T-helper 2 cell (primary cell): Measurements from ENCODE around the gene ELK4.

Experiments used
- DNase-seq, 5 experiments: peaks; one replicate each; pipeline versions ENCODE4 v3.0.0 to v3.0.0-alpha.2; 2012 to 2022

Gene ELK4

GRCh38 chr1:205593532-205593931 lies 38.3 kb downstream of the ELK4 start:
- DNase-seq = peak in 1 of 5 experiments; percentile 56

DNA sequence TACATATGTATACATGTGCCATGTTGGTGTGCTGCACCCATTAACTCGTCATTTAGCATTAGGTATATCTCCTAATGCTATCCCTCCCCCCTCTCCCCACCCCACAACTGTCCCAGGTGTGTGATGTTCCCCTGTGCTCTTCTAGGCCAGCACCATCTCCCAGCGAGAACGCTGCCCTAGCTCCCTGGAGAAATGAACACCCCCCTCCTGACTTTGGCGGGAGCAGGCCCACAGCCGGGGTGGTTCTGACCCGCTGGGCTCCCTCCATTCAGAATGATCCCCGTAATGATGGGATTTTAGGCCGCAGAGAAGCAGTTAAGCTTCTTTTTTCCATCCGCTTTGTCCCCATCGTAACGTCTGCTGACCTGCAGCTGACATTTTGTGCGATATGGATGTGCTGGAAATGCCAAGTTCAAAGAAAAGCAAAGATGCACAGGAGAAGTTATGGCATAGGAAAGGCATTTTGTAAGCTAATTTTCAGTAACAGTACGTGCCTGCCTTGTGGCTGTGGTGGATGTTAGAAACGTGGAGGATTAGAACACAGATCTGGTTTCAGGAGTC lies 39.3 kb downstream of the ELK4 start:
- DNase-seq = no peak

DNA sequence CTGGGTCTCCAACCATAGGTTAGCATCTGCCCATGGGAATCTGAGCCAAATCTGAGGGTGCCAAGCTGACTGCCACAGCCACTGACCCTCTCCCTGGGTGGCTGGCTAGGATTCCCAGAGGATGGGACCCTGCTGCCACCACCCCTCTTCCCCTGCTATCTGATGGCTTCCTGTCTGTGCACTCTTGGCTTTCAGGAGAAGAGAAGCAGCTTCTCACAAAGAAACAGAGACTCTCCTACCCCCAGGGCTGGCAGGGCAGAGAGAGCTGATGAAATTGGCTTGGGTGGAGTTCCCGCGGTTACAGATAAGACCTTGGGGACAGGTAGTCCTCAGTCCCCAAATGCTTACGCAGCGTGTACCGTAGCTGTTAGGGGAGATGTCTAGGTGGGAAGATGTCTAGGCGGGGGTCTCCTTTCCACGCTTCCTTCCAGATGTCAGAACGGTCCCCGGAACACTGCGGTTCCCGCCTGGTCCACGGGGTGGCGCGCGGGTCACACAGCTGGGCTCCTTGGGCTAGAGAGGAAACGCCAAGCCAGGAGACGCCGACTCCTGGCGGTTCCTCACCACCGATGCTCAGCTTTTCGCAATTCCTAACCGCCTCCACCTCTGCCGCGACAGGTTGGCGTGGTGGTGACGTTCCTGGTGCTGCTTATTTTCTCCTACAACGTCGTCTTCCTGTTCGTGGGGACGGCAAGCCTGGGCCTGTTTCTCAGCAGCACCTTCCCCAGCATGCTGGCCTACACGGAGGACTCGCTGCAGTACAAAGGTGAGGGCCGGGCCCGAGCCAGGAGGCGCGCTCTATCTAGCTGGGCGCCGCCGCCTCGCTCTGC lies 40.1 kb downstream of the ELK4 start:
- peak; percentile 76 to 85 (median 83) for DNase-seq

DNA sequence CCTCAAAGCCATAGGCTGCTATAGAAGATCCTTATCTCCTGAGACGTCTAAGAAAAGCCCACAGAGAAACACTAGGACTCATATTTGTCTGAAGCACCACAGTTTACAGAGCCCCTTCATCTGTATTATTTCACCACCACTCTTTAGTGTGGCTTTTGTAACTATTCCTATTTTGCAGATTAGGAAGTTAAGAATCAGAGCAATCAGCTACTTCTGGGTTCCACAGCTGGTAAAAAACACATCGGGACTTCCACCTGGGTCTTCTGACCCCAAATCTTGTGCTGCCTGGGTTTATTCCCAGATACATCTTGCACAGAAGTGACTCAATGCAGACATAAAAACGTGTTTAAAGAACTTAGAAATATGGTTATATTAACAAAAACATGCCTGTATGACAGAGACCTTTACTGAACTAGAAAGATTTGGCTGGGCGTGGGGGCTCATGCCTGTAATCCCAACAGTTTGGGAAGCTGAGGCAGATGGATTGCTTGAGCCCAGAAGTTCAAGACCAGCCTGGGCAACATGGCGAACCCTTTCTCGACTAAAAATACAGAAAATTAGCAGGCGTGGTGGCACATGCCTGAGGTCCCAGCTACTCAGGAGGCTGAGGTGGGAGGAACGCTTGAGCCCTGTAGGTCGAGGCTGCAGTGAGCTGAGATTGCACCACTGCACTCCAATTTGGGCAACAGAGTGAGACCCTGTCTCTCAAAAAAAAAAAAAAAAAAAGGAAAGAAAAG lies 40.9 kb downstream of the ELK4 start:
- peak in 1 of 5 experiments; percentile 38 for DNase-seq

- DNase-seq = no peak
Observed at GRCh38 chr1:205590457-205590768, 41.4 kb downstream of the ELK4 start.

GRCh38 chr1:205589618-205590456 lies 42.0 kb downstream of the ELK4 start:
- no peak for DNase-seq

DNA sequence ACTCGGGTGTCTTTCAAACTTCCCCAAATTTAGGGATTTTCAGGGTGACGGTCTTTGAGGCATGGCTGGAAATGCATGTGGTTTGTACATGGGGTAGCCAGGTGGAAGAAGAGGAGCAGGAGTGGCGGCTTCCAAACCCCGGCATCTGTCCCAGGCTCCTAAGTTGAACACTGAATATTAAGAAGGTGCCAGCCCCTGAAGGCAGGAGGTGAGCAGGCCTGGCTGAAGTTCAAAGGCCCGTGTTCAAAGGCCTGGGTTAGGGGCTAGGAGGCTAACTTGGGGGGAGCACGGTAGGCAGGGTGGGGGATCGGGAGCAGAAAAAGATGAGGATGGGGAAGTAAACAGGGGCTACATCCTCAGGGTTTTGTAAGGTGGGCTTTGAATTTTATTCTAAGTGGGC lies 42.8 kb downstream of the ELK4 start:
- no peak for DNase-seq

GRCh38 chr1:205588636-205589035 lies 43.2 kb downstream of the ELK4 start:
- no peak for DNase-seq

GRCh38 chr1:205587581-205587980 lies 44.2 kb downstream of the ELK4 start:
- no peak for DNase-seq

- DNase-seq = no peak
Observed at GRCh38 chr1:205585835-205586785, 45.7 kb downstream of the ELK4 start.

GRCh38 chr1:205585169-205585834 lies 46.5 kb downstream of the ELK4 start:
- no peak for DNase-seq

DNA sequence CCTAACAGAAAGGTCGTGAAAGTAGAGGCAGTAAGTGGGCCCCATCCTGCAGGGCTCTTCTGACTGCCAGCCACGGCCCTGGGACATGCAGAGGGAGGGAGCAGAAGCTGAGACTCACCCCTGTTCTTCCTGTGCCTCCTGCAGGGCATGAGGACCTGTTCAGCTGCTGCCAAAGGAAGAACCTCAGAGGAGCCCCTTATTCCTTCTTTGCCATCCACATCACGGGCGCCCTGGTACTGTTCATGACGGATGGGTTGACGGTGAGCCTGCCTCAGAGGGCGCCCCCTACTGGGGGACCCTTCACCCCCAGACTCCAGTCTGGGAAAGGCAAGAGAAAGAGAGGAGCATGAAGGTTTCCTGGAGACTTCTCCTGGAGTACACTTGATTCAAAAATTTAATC lies 47.1 kb downstream of the ELK4 start:
- DNase-seq = no peak

- no peak for DNase-seq
Observed at GRCh38 chr1:205583461-205584130, 48.2 kb downstream of the ELK4 start.

DNA sequence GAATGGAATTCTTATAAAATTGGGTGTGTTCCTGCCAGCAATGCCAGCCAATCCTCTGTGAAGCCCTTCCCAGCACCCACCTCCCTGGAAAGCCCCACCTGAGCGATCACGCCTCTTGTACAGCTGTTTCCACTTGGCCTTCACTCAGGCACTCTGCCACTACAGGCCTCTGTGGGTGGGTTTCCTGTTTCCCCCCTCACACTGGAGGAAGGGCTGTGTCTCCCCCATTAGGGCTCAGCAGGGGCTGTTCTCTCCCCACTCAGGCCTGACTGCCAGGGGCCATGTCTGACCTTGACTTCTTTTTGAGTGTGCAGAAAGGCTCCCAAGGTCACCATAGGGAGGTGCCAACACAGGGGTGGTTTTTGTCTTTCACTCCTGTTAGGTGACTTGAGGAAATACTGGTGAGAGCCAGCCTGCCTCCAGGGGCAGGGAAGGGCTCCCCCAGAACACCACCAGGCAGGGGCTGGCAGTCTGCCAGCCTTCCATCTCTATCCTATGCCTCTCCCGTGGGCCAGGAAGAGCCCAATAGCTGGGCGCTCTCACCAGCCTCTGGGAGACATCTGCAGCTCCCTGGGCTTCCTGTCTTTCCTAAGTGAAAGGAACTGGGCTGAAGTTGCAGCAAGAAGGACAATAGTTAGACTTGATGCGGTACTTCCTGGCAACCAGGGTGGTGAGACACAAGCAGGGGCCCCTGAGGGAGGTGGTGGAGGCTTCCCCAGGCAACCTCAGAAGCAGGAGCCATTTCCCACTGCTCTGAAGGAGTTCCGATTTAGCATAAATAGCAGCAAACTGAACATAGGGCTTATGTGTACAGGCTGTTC lies 49.1 kb downstream of the ELK4 start:
- DNase-seq = no peak

DNA sequence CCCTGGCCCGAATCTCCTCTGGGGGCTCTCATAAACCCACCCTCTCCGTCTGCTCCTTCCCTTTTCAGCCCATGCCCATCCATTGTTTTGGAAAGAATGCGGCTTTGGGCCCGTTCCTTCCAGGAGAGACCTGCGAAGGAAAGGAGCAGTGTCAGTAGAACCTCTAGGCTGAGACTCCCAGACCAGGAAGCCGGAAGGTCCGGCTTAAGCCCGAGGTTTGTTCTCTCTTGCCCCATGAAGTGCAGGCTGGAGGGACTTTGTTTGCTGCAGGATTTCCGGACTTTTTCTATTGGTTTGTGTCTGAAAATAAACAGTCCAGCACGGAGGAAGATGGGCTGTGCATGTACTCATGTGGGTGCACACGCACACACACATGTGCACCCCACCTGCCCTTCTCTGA lies 49.8 kb downstream of the ELK4 start:
- no peak for DNase-seq

- DNase-seq = no peak
Observed at GRCh38 chr1:205581321-205581980, 50.4 kb downstream of the ELK4 start.

DNA sequence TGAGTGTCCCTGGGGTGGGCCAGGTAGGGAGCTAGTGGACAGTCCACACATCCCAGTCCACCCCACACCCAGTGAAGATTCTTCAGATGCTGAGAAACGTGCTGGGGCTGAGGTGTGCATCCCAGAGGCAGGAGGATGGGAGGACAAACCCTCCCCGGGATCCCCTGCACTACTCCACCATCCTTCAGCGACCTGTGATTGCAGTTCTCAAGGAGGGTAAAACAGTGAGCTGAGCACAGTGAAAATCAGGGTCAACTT lies 51.0 kb downstream of the ELK4 start:
- no peak for DNase-seq

DNA sequence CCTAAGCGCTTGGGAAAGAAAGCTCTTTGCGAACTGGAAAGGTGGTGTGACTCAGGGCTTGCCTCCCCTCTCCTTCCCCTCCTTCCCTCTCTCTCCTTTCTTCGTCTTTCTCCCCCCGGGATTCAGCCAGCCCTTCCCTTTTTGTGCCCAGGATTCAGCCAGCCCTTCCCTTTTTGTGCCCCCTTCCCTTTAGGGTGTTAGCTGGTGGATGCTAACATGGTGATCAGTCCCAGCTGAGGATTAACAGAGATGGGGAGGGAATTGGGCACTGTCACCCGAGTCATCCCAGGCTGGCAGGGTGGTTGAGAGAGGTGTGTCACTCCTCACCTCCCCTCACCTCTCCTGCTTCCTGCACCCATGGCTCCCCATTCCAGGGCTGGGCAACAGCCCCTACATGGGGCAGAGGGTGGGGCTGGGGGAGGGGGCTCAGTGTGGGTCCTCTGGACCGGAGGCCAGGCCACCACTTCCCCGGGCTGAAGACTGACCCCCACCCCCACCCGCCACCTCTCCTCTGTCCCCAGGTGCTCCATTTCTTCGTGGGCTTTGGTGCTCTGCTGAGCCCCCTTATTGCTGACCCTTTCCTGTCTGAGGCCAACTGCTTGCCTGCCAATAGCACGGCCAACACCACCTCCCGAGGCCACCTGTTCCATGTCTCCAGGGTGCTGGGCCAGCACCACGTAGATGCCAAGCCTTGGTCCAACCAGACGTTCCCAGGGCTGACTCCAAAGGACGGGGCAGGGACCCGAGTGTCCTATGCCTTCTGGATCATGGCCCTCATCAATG lies 51.5 kb downstream of the ELK4 start:
- DNase-seq = no peak

GRCh38 chr1:205579711-205580110 lies 52.1 kb downstream of the ELK4 start:
- DNase-seq = no peak
